Measurements from ENCODE around the gene SLC8A3. TPM values are rescaled to one million over a fixed set of nuclear protein-coding genes. Genes with fewer than 3 reads are reported as not detected.

The SLC8A3 gene
- total and polyA plus RNA-seq, 2 of the 13 experiments (the other 11 are each of a cell fraction or from before 2014, with no cell fraction given): 0.01 to 0.02 TPM

- no peaks in the 10 kb centered on the region for H3K9me3 ChIP-seq (ENCODE audit: low read length)
- POLR2A ChIA-PET: no interaction called here
- CTCF ChIA-PET (ENCODE audit: low intra/inter-chr PET ratio, low total read pairs): no interaction called here
- H3K79me2 ChIP-seq (ENCODE audit: insufficient read depth, low read length): no peaks in the 10 kb centered on the region
- no peak overlapping the region for H3K9ac ChIP-seq (ENCODE audit: insufficient read depth, low read depth, low read length)
- FAIRE-seq: no peak
- H3K4me2 ChIP-seq (ENCODE audit: low read depth, low read length): no peak overlapping the region
- in situ Hi-C loops (cut with HindIII; ENCODE audit: extremely low pct_ligation_motif_present, low pct_unique_long_range_greater_than_20kb) (no loop called here), intact Hi-C loops (cut with micrococcal nuclease; ENCODE audit: unreplicated experiment) (no loop called here)
- no peaks in the 10 kb centered on the region for H4K20me1 ChIP-seq (ENCODE audit: insufficient read depth, low read length)
- no peak for ATAC-seq
- H3K36me3 ChIP-seq (replicated peaks in 1 of 2; ENCODE audit: control insufficient read depth in 1 of 2, insufficient read depth in 2 of 2, low read length in 2 of 2): no peaks in the 10 kb centered on the region
- TF ChIP-seq ZBTB26 (CRISPR knock-in tag; IDR thresholded peaks at IDR 0.05; ENCODE audit: borderline replicate concordance): no peak
- TF ChIP-seq ZFYVE20 (CRISPR knock-in tag; IDR thresholded peaks at IDR 0.05; ENCODE audit: borderline replicate concordance, low read depth): no peak
- no peak for TF ChIP-seq TBX3 (IDR thresholded peaks at IDR 0.05; ENCODE audit: borderline replicate concordance)
- no peak for TF ChIP-seq ARID5B (CRISPR knock-in tag; IDR thresholded peaks at IDR 0.05)
- no peak for TF ChIP-seq SYNCRIP (IDR thresholded peaks at IDR 0.05; ENCODE audit: insufficient read depth, low read depth, low read length)
- no peak for TF ChIP-seq HDAC6 (IDR thresholded peaks at IDR 0.05; ENCODE audit: low read depth, low read length)
- no peak for TF ChIP-seq ZNF841 (CRISPR knock-in tag; IDR thresholded peaks at IDR 0.05; ENCODE audit: borderline replicate concordance)
- H3K27ac ChIP-seq (ENCODE audit: extremely low read length, insufficient read depth, low read length): no peak overlapping the region
- H2AFZ ChIP-seq (ENCODE audit: low read length): no peak overlapping the region
- no peak overlapping the region for H3K4me3 ChIP-seq (replicated peaks in 1 of 3; ENCODE audit: insufficient read depth in 1 of 3, low read depth in 2 of 3, low read length in 3 of 3)
- H3K4me1 ChIP-seq (ENCODE audit: insufficient read depth, low read length): no peaks in the 10 kb centered on the region
- BruUV-seq (replicated peaks): no TSS peak
- no peak for DNase-seq (ENCODE audit: low spot score)
- H3K27me3 ChIP-seq (ENCODE audit: control insufficient read depth in 1 of 2, insufficient read depth in 2 of 2, low read length in 2 of 2): peaks cover 2 to 35% of the 10 kb centered on the region in 2 experiments; a peak in 4 of 5 replicates
- WGBS (ENCODE audit: low lambda C conversion rate): 42% methylated on average over 8 of the region's 8 CpGs
These were observed 17.0 kb downstream of the SLC8A3 start for GRCh38 chr14:70171726-70172125.
